Psoas muscle (tissue), 8 donors: Measurements from ENCODE around the gene EFNA3. TPM values are rescaled to one million over a fixed set of nuclear protein-coding genes. Genes with fewer than 3 reads are reported as not detected.

Experiments
- ATAC-seq, 4 donors: fragments of 200-7000 bp; cut with Tn5 transposase; one replicate each; pipeline ENCODE4 v1.9.1; 2020; ENCODE audit warnings: moderate library complexity in 3 of 4, mild to moderate bottlenecking in 2 of 4
- DNase-seq, 2 donors: peaks; one replicate each; pipeline ENCODE4 v3.0.0-alpha.2; 2020
- H3K27ac ChIP-seq: fragments of 200-600 bp; one replicate; pipeline ENCODE4 v1.8.0; 2022
- H3K27me3 ChIP-seq, 3 donors: fragments of 200-600 bp in 1 of 3; one replicate each; pipeline versions ENCODE4 v1.6.1 to v1.8.0; 2013 to 2022; ENCODE audit warnings: low read length in 2 of 3, mild to moderate bottlenecking in 2 of 3, moderate library complexity in 1 of 3; ENCODE audit not compliant: insufficient read depth in 3 of 3
- H3K36me3 ChIP-seq, 2 donors: fragments of 200-600 bp in 1 of 2; one replicate each; pipeline versions ENCODE4 v1.6.1 to v1.8.0; 2013 to 2022; ENCODE audit warnings: low read depth in 1 of 2, mild to moderate bottlenecking in 1 of 2, moderate library complexity in 1 of 2; ENCODE audit not compliant: insufficient read depth in 1 of 2
- H3K4me1 ChIP-seq: fragments of 200-600 bp; one replicate; pipeline ENCODE4 v1.8.0; 2022
- H3K4me3 ChIP-seq: fragments of 200-600 bp; one replicate; pipeline ENCODE4 v1.8.0; 2022; ENCODE audit warnings: mild to moderate bottlenecking
- H3K9me3 ChIP-seq: fragments of 200-600 bp; one replicate; pipeline ENCODE4 v1.8.0; 2022
- CTCF ChIP-seq: fragments of 200-600 bp; IDR thresholded peaks from one replicate; pipeline ENCODE4 v1.8.0; 2022; ENCODE audit warnings: antibody characterized with exemption
- WGBS, 3 donors: extraction: QIAGEN DNeasy Blood & Tissue Kit; methylation state at CpG; one replicate each; pipeline versions ENCODE4 v1.1.6 to v1.1.7; 2013; 5-methylcytosine and 5-hydroxymethylcytosine counted together
- intact Hi-C, 2 donors: fragments of 100-400 bp; cut with DNase I; formaldehyde crosslinking; loops; one replicate each; pipeline versions ENCODE4 v1.11.0 to v1.14.2; 2022
- polyA plus RNA-seq, 3 donors: library from polyadenylated mRNA; stranded (reverse); fragments of 200-250 nt; gene quantifications; one replicate each; pipeline ENCODE4 v1.2.3, GENCODE V29; 2013
- total RNA-seq, 4 donors: library from RNA; stranded (reverse); fragmentation: NEBNext Ultra II Directional in 2 of 4; extraction: Animal tissue kit (Norgen Biotek cat#: 25700) in 2 of 4; gene quantifications; one replicate each; pipeline versions ENCODE4 v1.2.1 to v1.2.4, GENCODE V29; 2021 to 2023
- donor health status: healthy with polysubstance abuse.
- donor health status: DM: no; HTN: no; CAD: no; lungs with moderate emphysema.
- donor health status: Bipolar disorder and iron deficiency.
- donor health status: healthy.
- donor health status: DM: yes; HTN: yes; CAD: no.
- donor health status: DM: no; HTN: no; CAD: no.
- donor health status: DM: no; HTN: no; CAD: no.
- donor health status: DM: yes; HTN: yes; CAD: no.

EFNA3 gene
- total and polyA plus RNA-seq, 7 donors: 0.17 to 1.00 (median 0.48) TPM; not detected in 1

- peaks cover 28% of the 10 kb centered on the region for H3K4me1 ChIP-seq
- intact Hi-C loops: no loop called here
These were observed 55.7 kb downstream of the EFNA3 start for GRCh38 chr1:155134322-155134721.

GRCh38 chr1:155134880-155135414 is 56.3 kb downstream of the EFNA3 start:
- Histone ChIP-seq H3K9me3 (no peaks in the 10 kb centered on the region), H3K36me3 (peaks cover 0 to 47% of the 10 kb centered on the region in 2 donors)
- WGBS, 3 donors: 2% methylated on average over 18 of the region's 18 CpGs

More at GRCh38 chr1:155134322-155134721, 55.7 kb downstream of the EFNA3 start:
- no peak for DNase-seq
- Histone ChIP-seq H3K27ac (peak overlapping the region; percentile 97), H3K4me3 (peak overlapping the region; percentile 75), H3K27me3 (no peaks in the 10 kb centered on the region), H3K9me3 (no peaks in the 10 kb centered on the region), H3K36me3 (peaks cover 0 to 47% of the 10 kb centered on the region in 2 donors)
- no peak for ATAC-seq
- 42 to 47% (median 43%) methylated on average over 1 of the region's 1 CpG for WGBS, 3 donors
- no peak for TF ChIP-seq CTCF

GRCh38 chr1:155135415-155136028 is 56.9 kb downstream of the EFNA3 start, which contains the start of gene SLC50A1:
Gene SLC50A1 (plus strand): TSS chr1:155135852. CDS start chr1:155135912, 60 bp downstream.
- WGBS, 3 donors: 0 to 1% (median 0%) methylated on average over 47 to 52 of the region's 52 CpGs
- peak; percentile 22 for TF ChIP-seq CTCF
- H3K4me3 ChIP-seq: peak within 1 kb of the TSS; percentile 75
- intact Hi-C loops: no loop called here
- DNase-seq (peak; percentile 95 to 97), ATAC-seq (peak; percentile 84 to 94 (median 87))
- peaks cover 0 to 47% of the 10 kb centered on the region in 2 donors for H3K36me3 ChIP-seq
- H3K4me1 ChIP-seq: peaks cover 28% of the 10 kb centered on the region
- H3K9me3 ChIP-seq: no peaks in the 10 kb centered on the region
- H3K27ac ChIP-seq: peak within 1 kb of the TSS; percentile 97
- H3K27me3 ChIP-seq: no peaks in the 10 kb centered on the region

More at GRCh38 chr1:155134880-155135414, 56.3 kb downstream of the EFNA3 start:
- DNase-seq (peak; percentile 93), ATAC-seq (peak; percentile 76 to 82 (median 79))
- no peak for TF ChIP-seq CTCF
- H3K27ac ChIP-seq: peak overlapping the region; percentile 97
- H3K4me1 ChIP-seq: peaks cover 28% of the 10 kb centered on the region
- H3K4me3 ChIP-seq: peak overlapping the region; percentile 75
- H3K27me3 ChIP-seq: no peaks in the 10 kb centered on the region
- intact Hi-C loops: no loop called here

GRCh38 chr1:155136748-155137147 is 58.1 kb downstream of the EFNA3 start:
- intact Hi-C loops: no loop called here

More at GRCh38 chr1:155136748-155137147, 58.1 kb downstream of the EFNA3 start:
- Histone ChIP-seq H3K4me3 (peak overlapping the region; percentile 75), H3K27ac (peak overlapping the region; percentile 97), H3K9me3 (no peaks in the 10 kb centered on the region), H3K36me3 (peaks cover 0 to 39% of the 10 kb centered on the region in 2 donors), H3K27me3 (no peaks in the 10 kb centered on the region), H3K4me1 (peaks cover 23% of the 10 kb centered on the region)
- no peak for TF ChIP-seq CTCF
- ATAC-seq (no peak), DNase-seq (no peak)
- WGBS, 3 donors: 31 to 40% (median 38%) methylated on average over 6 of the region's 6 CpGs

Other genes with a start within 250 kb of the EFNA3 start
- 10 to 100 TPM; 11.8 to 60.9 (median 17.4) TPM for gene KCNN3, start 208.6 kb upstream of the EFNA3 start, total RNA-seq
- gene KCNN3, start 208.6 kb upstream of the EFNA3 start, polyA plus RNA-seq: 1 to 10 TPM; 2.5 to 7.5 (median 3.7) TPM
- gene PMVK, start 142.1 kb upstream of the EFNA3 start, total RNA-seq: 10 to 100 TPM; 17.0 to 30.5 (median 22.3) TPM
- gene PMVK, start 142.1 kb upstream of the EFNA3 start, polyA plus RNA-seq: 10 to 100 TPM; 23.3 to 35.6 (median 30.5) TPM
- 100 to 1,000 TPM in 2 of 4 donors, 10 to 100 TPM in 2; 76.5 to 149 (median 104) TPM for gene PBXIP1, start 122.7 kb upstream of the EFNA3 start, total RNA-seq
- 10 to 100 TPM; 13.6 to 79.6 (median 54.8) TPM for gene PBXIP1, start 122.7 kb upstream of the EFNA3 start, polyA plus RNA-seq
- 10 to 100 TPM; 14.5 to 23.0 (median 17.4) TPM for gene PYGO2, start 117.1 kb upstream of the EFNA3 start, total RNA-seq
- 10 to 100 TPM; 13.1 to 24.0 (median 14.5) TPM for gene PYGO2, start 117.1 kb upstream of the EFNA3 start, polyA plus RNA-seq
- 10 to 100 TPM; 52.3 to 87.2 (median 82.8) TPM for gene SHC1, start 108.1 kb upstream of the EFNA3 start, total RNA-seq
- gene SHC1, start 108.1 kb upstream of the EFNA3 start, polyA plus RNA-seq: 10 to 100 TPM; 33.2 to 67.3 (median 43.8) TPM
- 10 to 100 TPM in 1 of 4 donors, 1 to 10 TPM in 3; 5.5 to 13.8 (median 6.9) TPM for gene CKS1B, start 104.2 kb upstream of the EFNA3 start, total RNA-seq
- 10 to 100 TPM; 12.1 to 48.1 (median 30.1) TPM for gene CKS1B, start 104.2 kb upstream of the EFNA3 start, polyA plus RNA-seq
- 10 to 100 TPM; 24.5 to 39.4 (median 30.4) TPM for gene FLAD1, start 95.5 kb upstream of the EFNA3 start, total RNA-seq
- gene FLAD1, start 95.5 kb upstream of the EFNA3 start, polyA plus RNA-seq: 10 to 100 TPM; 32.4 to 52.7 (median 51.6) TPM
- gene LENEP, start 85.3 kb upstream of the EFNA3 start, total RNA-seq: not detected
- gene LENEP, start 85.3 kb upstream of the EFNA3 start, polyA plus RNA-seq: not detected
- 10 to 100 TPM; 34.6 to 97.9 (median 70.9) TPM for gene ZBTB7B, start 76.0 kb upstream of the EFNA3 start, total RNA-seq
- 10 to 100 TPM; 20.2 to 55.5 (median 48.7) TPM for gene ZBTB7B, start 76.0 kb upstream of the EFNA3 start, polyA plus RNA-seq
- gene DCST2, start 45.1 kb upstream of the EFNA3 start, total RNA-seq: under 1 TPM in 2 of 4 donors, not detected in 2; 0.19 to 0.56 TPM
- under 1 TPM; 0.04 to 0.38 (median 0.07) TPM for gene DCST2, start 45.1 kb upstream of the EFNA3 start, polyA plus RNA-seq
- gene DCST1, start 45.0 kb upstream of the EFNA3 start, total RNA-seq: under 1 TPM in 2 of 4 donors, not detected in 2; 0.12 to 0.34 TPM
- not detected for gene DCST1, start 45.0 kb upstream of the EFNA3 start, polyA plus RNA-seq
- gene ADAM15, start 27.5 kb upstream of the EFNA3 start, total RNA-seq: 10 to 100 TPM; 38.4 to 50.9 (median 49.3) TPM
- 10 to 100 TPM; 33.2 to 45.4 (median 41.0) TPM for gene ADAM15, start 27.5 kb upstream of the EFNA3 start, polyA plus RNA-seq
- gene EFNA4, start 15.1 kb upstream of the EFNA3 start, total RNA-seq: 1 to 10 TPM in 1 of 4 donors, under 1 TPM in 3; 0.69 to 1.1 (median 0.77) TPM
- 1 to 10 TPM in 2 of 3 donors, under 1 TPM in 1; 0.39 to 1.3 (median 1.2) TPM for gene EFNA4, start 15.1 kb upstream of the EFNA3 start, polyA plus RNA-seq
- 10 to 100 TPM; 11.4 to 42.6 (median 33.0) TPM for gene EFNA1, start 49.0 kb downstream of the EFNA3 start, total RNA-seq
- 10 to 100 TPM in 2 of 3 donors, 1 to 10 TPM in 1; 5.5 to 15.0 (median 12.4) TPM for gene EFNA1, start 49.0 kb downstream of the EFNA3 start, polyA plus RNA-seq
- gene SLC50A1, start 57.0 kb downstream of the EFNA3 start, total RNA-seq: 1 to 10 TPM; 6.7 to 8.4 (median 7.8) TPM
- 10 to 100 TPM in 2 of 3 donors, 1 to 10 TPM in 1; 7.5 to 16.2 (median 10.8) TPM for gene SLC50A1, start 57.0 kb downstream of the EFNA3 start, polyA plus RNA-seq
- 10 to 100 TPM; 47.0 to 54.5 (median 50.0) TPM for gene DPM3, start 61.7 kb downstream of the EFNA3 start, total RNA-seq
- gene DPM3, start 61.7 kb downstream of the EFNA3 start, polyA plus RNA-seq: 100 to 1,000 TPM; 110 to 123 (median 122) TPM
- gene KRTCAP2, start 94.5 kb downstream of the EFNA3 start, total RNA-seq: 100 to 1,000 TPM; 115 to 152 (median 118) TPM
- gene KRTCAP2, start 94.5 kb downstream of the EFNA3 start, polyA plus RNA-seq: 100 to 1,000 TPM; 137 to 171 (median 149) TPM
- under 1 TPM in 2 of 4 donors, not detected in 2; 0.15 to 0.16 TPM for gene TRIM46, start 95.0 kb downstream of the EFNA3 start, total RNA-seq
- under 1 TPM in 2 of 3 donors, not detected in 1; 0.03 TPM for gene TRIM46, start 95.0 kb downstream of the EFNA3 start, polyA plus RNA-seq
- 1 to 10 TPM; 3.1 to 8.1 (median 4.5) TPM for gene THBS3, start 129.1 kb downstream of the EFNA3 start, total RNA-seq
- gene THBS3, start 129.1 kb downstream of the EFNA3 start, polyA plus RNA-seq: 1 to 10 TPM; 2.8 to 3.5 (median 2.8) TPM
- gene MTX1, start 129.9 kb downstream of the EFNA3 start, total RNA-seq: 10 to 100 TPM in 3 of 4 donors, 1 to 10 TPM in 1; 8.1 to 17.7 (median 14.0) TPM
- 10 to 100 TPM; 25.8 to 47.1 (median 27.4) TPM for gene MTX1, start 129.9 kb downstream of the EFNA3 start, polyA plus RNA-seq
- gene ENTREP3, start 176.6 kb downstream of the EFNA3 start, total RNA-seq: 10 to 100 TPM; 20.6 to 28.8 (median 23.8) TPM
- gene ENTREP3, start 176.6 kb downstream of the EFNA3 start, polyA plus RNA-seq: 10 to 100 TPM; 17.6 to 61.3 (median 21.2) TPM
- gene SCAMP3, start 183.5 kb downstream of the EFNA3 start, total RNA-seq: 10 to 100 TPM; 49.5 to 70.7 (median 57.2) TPM
- gene SCAMP3, start 183.5 kb downstream of the EFNA3 start, polyA plus RNA-seq: 100 to 1,000 TPM in 2 of 3 donors, 10 to 100 TPM in 1; 75.0 to 159 (median 108) TPM
- gene CLK2, start 194.7 kb downstream of the EFNA3 start, total RNA-seq: 10 to 100 TPM; 11.7 to 28.5 (median 22.7) TPM
- gene CLK2, start 194.7 kb downstream of the EFNA3 start, polyA plus RNA-seq: 10 to 100 TPM; 15.2 to 20.9 (median 15.3) TPM
- under 1 TPM in 3 of 4 donors, not detected in 1; 0.27 to 0.82 (median 0.32) TPM for gene HCN3, start 198.6 kb downstream of the EFNA3 start, total RNA-seq
- under 1 TPM; 0.38 to 0.97 (median 0.52) TPM for gene HCN3, start 198.6 kb downstream of the EFNA3 start, polyA plus RNA-seq
- gene PKLR, start 222.6 kb downstream of the EFNA3 start, total RNA-seq: not detected
- under 1 TPM in 1 of 3 donors, not detected in 2; 0.01 TPM for gene PKLR, start 222.6 kb downstream of the EFNA3 start, polyA plus RNA-seq
- 10 to 100 TPM; 46.2 to 60.8 (median 48.8) TPM for gene FDPS, start 230.0 kb downstream of the EFNA3 start, total RNA-seq
- 10 to 100 TPM; 53.7 to 85.2 (median 54.9) TPM for gene FDPS, start 230.0 kb downstream of the EFNA3 start, polyA plus RNA-seq
- gene RUSC1, start 242.1 kb downstream of the EFNA3 start, total RNA-seq: 10 to 100 TPM in 1 of 4 donors, 1 to 10 TPM in 3; 6.5 to 14.2 (median 8.7) TPM
- gene RUSC1, start 242.1 kb downstream of the EFNA3 start, polyA plus RNA-seq: 10 to 100 TPM; 10.3 to 21.6 (median 16.4) TPM